MM.1S (cell line): Measurements from ENCODE around the gene C1orf210.

Experiments used
- DNase-seq: peaks from one replicate; pipeline ENCODE4 v3.0.0-alpha.2; 2015
- H2AFZ ChIP-seq: fragments of 300-600 bp; sonication (generic); 2 replicates; pipeline ENCODE4 v1.6.0; 2016; ENCODE audit warnings: antibody characterized with exemption, low read length
- H3F3A ChIP-seq: fragments of 300-600 bp; sonication (generic); 2 replicates; pipeline ENCODE4 v1.6.1; 2016; ENCODE audit warnings: mild to moderate bottlenecking, antibody characterized with exemption, low read length, moderate library complexity, mixed read lengths; ENCODE audit not compliant: insufficient read depth
- H3K27ac ChIP-seq: fragments of 300-600 bp; sonication (generic); 2 replicates; pipeline ENCODE4 v1.5.1; 2016; ENCODE audit warnings: mild to moderate bottlenecking, low read length
- H3K27me3 ChIP-seq: fragments of 300-600 bp; sonication (generic); replicated peaks from 2 replicates; pipeline ENCODE4 v1.6.0; 2016; ENCODE audit warnings: low read length; ENCODE audit not compliant: insufficient read depth
- H3K36me3 ChIP-seq: fragments of 300-600 bp; sonication (generic); replicated peaks from 2 replicates; pipeline ENCODE4 v1.6.1; 2016; ENCODE audit warnings: mild to moderate bottlenecking, low read length, mixed read lengths; ENCODE audit not compliant: insufficient read depth
- H3K4me1 ChIP-seq: fragments of 300-600 bp; sonication (generic); 2 replicates; pipeline ENCODE4 v1.6.1; 2016; ENCODE audit warnings: low read length, mixed read lengths
- H3K4me2 ChIP-seq: fragments of 300-600 bp; sonication (generic); 2 replicates; pipeline ENCODE4 v1.6.0; 2016; ENCODE audit warnings: low read depth, low read length
- H3K4me3 ChIP-seq: fragments of 300-600 bp; sonication (generic); 2 replicates; pipeline ENCODE4 v1.5.1; 2016; ENCODE audit warnings: low read length, mixed read lengths
- H3K79me2 ChIP-seq: fragments of 300-600 bp; sonication (generic); 2 replicates; pipeline ENCODE4 v1.6.1; 2016; ENCODE audit warnings: mixed run types, low read length, mixed read lengths
- H3K9ac ChIP-seq: fragments of 300-600 bp; sonication (generic); 2 replicates; pipeline ENCODE4 v1.6.1; 2016; ENCODE audit warnings: low read length, mixed read lengths
- H3K9me2 ChIP-seq: fragments of 300-600 bp; sonication (generic); replicated peaks from 2 replicates; pipeline ENCODE4 v1.6.1; 2016; ENCODE audit warnings: mild to moderate bottlenecking, low read length, mixed read lengths; ENCODE audit not compliant: insufficient read depth
- H3K9me3 ChIP-seq: fragments of 300-600 bp; sonication (generic); replicated peaks from 2 replicates; pipeline ENCODE4 v1.6.1; 2016; ENCODE audit warnings: mild to moderate bottlenecking, low read length, mixed read lengths; ENCODE audit not compliant: insufficient read depth
- H4K20me1 ChIP-seq: fragments of 300-600 bp; sonication (generic); 2 replicates; pipeline ENCODE4 v1.6.1; 2016; ENCODE audit warnings: mild to moderate bottlenecking, low read length, moderate library complexity, mixed read lengths; ENCODE audit not compliant: insufficient read depth
- EZH2 ChIP-seq: fragments of 300-600 bp; sonication (generic); optimal IDR thresholded peaks from 2 replicates; pipeline ENCODE3; 2017; ENCODE audit warnings: low read depth, mild to moderate bottlenecking, antibody characterized with exemption, low read length, mixed read lengths
- EZH2phosphoT487 ChIP-seq: fragments of 300-600 bp; sonication (generic); IDR thresholded peaks from 2 replicates; pipeline ENCODE4 v1.6.1; 2018; ENCODE audit warnings: antibody characterized with exemption, low read length
- TF ChIP-seq, protein P1 (sequence below): fragments of 300-600 bp; sonication (generic); IDR thresholded peaks from 2 replicates; pipeline ENCODE4 v1.5.1; 2016; ENCODE audit warnings: antibody characterized with exemption, low read length, mixed read lengths

The C1orf210 gene

DNA sequence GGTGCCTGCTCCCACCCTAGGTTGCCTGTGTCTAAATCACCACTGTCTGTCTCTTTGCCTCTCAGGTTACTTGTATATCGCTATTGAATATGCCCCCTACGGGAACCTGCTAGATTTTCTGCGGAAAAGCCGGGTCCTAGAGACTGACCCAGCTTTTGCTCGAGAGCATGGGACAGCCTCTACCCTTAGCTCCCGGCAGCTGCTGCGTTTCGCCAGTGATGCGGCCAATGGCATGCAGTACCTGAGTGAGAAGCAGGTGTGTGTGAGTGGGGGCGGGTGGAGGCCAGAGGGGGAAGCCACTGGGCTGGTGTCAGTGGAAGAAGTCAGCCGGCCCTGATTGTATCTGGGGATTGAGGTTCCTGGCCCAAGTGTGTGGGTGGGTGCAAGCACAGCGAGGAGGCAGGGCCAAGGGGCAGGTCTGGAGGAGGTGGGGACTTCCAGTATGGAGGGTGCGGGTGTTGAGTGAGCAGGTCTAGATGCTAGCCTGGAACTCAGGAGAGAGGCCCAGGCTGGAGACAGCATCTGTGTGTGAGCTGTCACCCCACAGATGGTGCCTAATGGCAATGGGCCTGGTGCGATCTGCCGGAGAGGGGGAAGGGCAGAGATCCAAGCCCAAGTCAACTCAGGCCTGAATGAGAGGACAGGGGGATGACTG is 32.6 kb upstream of the C1orf210 start:
- no peak overlapping the region for H3K27ac ChIP-seq
- DNase-seq: no peak
- H2AFZ ChIP-seq: no peak overlapping the region

DNA sequence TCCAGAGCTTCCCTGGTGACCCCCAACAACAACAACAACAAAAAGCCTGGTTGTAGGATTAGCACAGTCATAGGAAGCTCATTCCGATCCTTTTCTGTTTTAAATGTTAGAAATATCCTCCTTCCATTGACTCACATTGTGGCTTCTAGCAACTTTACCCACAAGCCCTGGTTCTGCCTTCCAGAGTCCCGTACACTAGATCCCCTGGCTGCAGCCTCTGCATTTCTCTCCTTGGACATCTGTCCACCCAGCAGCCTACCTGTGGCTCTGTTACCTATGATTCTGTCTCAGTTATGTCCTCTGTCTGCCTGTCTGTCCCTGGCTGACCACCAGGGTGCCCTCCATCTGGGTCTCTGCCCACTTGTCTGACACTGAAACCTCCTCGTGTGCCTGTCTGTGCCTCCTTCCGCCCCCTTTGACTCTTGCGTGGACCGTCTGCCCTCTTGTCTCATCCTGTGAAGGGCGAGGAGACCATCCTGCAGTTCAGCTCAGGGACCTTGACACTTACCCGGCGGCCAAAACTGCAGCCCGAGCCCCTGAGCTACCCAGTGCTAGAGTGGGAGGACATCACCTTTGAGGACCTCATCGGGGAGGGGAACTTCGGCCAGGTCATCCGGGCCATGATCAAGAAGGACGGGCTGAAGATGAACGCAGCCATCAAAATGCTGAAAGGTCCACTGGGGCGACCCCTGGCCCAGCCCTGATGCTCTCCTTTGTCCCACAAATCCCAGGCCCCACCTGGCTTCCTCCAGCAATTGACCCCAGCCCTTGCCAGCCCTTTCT is 31.5 kb upstream of the C1orf210 start:
- no peaks in the 10 kb centered on the region for H4K20me1 ChIP-seq
- H3K79me2 ChIP-seq: no peaks in the 10 kb centered on the region
- H3K4me1 ChIP-seq: no peaks in the 10 kb centered on the region
- 0 out of 2 replicates have a peak, but pooled peaks cover 3% of the 10 kb centered on the region for H3K27me3 ChIP-seq
- TF ChIP-seq, protein P1, sequence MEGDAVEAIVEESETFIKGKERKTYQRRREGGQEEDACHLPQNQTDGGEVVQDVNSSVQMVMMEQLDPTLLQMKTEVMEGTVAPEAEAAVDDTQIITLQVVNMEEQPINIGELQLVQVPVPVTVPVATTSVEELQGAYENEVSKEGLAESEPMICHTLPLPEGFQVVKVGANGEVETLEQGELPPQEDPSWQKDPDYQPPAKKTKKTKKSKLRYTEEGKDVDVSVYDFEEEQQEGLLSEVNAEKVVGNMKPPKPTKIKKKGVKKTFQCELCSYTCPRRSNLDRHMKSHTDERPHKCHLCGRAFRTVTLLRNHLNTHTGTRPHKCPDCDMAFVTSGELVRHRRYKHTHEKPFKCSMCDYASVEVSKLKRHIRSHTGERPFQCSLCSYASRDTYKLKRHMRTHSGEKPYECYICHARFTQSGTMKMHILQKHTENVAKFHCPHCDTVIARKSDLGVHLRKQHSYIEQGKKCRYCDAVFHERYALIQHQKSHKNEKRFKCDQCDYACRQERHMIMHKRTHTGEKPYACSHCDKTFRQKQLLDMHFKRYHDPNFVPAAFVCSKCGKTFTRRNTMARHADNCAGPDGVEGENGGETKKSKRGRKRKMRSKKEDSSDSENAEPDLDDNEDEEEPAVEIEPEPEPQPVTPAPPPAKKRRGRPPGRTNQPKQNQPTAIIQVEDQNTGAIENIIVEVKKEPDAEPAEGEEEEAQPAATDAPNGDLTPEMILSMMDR: 0 out of 2 replicates have a peak, but pooled peaks have one; percentile 6
- TF ChIP-seq EZH2phosphoT487: no peak
- H2AFZ ChIP-seq: no peak overlapping the region
- no peaks in the 10 kb centered on the region for H3K36me3 ChIP-seq
- H3K9me3 ChIP-seq: no peaks in the 10 kb centered on the region
- H3K9me2 ChIP-seq: no peaks in the 10 kb centered on the region
- no peak for DNase-seq
- H3K27ac ChIP-seq: no peak overlapping the region
- no peak overlapping the region for H3K9ac ChIP-seq
- no peak overlapping the region for H3K4me2 ChIP-seq
- no peaks in the 10 kb centered on the region for H3F3A ChIP-seq
- no peak overlapping the region for H3K4me3 ChIP-seq

More for the DNA sequence above, 32.6 kb upstream of the C1orf210 start:
- H4K20me1 ChIP-seq: no peaks in the 10 kb centered on the region
- no peaks in the 10 kb centered on the region for H3K9me2 ChIP-seq
- TF ChIP-seq, protein P1: no peak
- no peak for TF ChIP-seq EZH2phosphoT487
- TF ChIP-seq EZH2: no peak
- no peak overlapping the region for H3K4me3 ChIP-seq
- no peak overlapping the region for H3K9ac ChIP-seq
- no peak overlapping the region for H3K4me2 ChIP-seq
- H3K27me3 ChIP-seq: no peaks in the 10 kb centered on the region
- no peaks in the 10 kb centered on the region for H3K4me1 ChIP-seq
- H3K79me2 ChIP-seq: no peaks in the 10 kb centered on the region
- H3F3A ChIP-seq: no peaks in the 10 kb centered on the region
- no peaks in the 10 kb centered on the region for H3K36me3 ChIP-seq
- no peaks in the 10 kb centered on the region for H3K9me3 ChIP-seq

DNA sequence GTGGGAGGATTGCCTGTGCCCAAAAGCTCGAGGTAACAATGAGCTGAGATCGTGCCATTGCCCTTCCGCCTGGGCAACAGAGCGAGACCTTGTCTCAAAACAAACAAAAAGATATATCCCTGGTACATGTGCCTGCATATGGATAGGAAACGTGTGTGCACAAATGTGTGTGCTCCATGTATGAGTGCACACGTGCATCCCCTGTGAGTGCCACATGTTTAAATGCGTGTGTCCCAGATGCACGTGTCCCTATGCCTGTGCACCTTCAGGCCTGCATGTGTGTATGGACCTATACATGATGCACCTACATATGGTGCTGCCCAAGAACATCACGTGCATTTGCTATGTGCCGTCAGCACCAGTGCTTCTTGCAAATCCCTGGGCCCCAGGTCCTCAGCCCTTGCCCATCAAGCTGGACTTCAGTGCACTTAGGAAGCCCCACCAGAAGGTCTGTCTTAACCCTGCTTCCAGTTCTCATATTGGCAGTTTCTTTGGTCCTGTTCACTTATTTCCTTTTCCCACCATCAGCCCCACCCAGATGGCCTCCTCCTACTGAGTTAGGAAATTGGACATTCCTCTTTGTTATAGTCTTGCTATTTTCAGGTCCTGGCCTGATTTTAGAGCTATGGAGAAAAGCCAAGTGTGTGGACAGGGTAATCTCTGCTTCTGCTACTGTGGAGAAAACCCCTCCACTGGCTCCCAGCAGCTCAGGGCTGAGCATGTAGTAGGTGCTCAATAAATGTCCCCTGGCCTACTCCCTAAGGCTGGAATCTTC is 30.8 kb upstream of the C1orf210 start:
- H3K4me2 ChIP-seq: no peak overlapping the region
- no peak for TF ChIP-seq EZH2phosphoT487
- TF ChIP-seq, protein P1: no peak
- no peak for TF ChIP-seq EZH2
- H3F3A ChIP-seq: no peaks in the 10 kb centered on the region
- no peaks in the 10 kb centered on the region for H3K9me3 ChIP-seq
- DNase-seq: no peak
- H3K4me1 ChIP-seq: no peaks in the 10 kb centered on the region
- no peaks in the 10 kb centered on the region for H3K36me3 ChIP-seq
- H3K27ac ChIP-seq: no peak overlapping the region
- H2AFZ ChIP-seq: no peak overlapping the region
- no peak overlapping the region for H3K9ac ChIP-seq
- no peaks in the 10 kb centered on the region for H4K20me1 ChIP-seq
- peaks cover 10% of the 10 kb centered on the region; the same call in 1 of the 2 replicates for H3K27me3 ChIP-seq
- no peaks in the 10 kb centered on the region for H3K9me2 ChIP-seq
- no peaks in the 10 kb centered on the region for H3K79me2 ChIP-seq
- H3K4me3 ChIP-seq: no peak overlapping the region
